Measurements from ENCODE around the gene TNNI2.
A peak's percentile ranks its signal among the peaks of the same experiment; 100 is the strongest.
"Not testable (repeated sequence)": the region's sequence is repeated elsewhere in the genome, so short reads cannot be mapped to it uniquely, and the experiment has no call there.

The TNNI2 gene

GRCh38 chr11:1862588-1863351 lies 24.0 kb downstream of the TNNI2 start:
- no peak for DNase-seq (ENCODE audit: low read depth)

GRCh38 chr11:1863352-1864216 lies 24.8 kb downstream of the TNNI2 start:
- no peak for DNase-seq (ENCODE audit: low read depth)

GRCh38 chr11:1864231-1864630 lies 25.4 kb downstream of the TNNI2 start:
- DNase-seq (ENCODE audit: low read depth), result no peak

DNA sequence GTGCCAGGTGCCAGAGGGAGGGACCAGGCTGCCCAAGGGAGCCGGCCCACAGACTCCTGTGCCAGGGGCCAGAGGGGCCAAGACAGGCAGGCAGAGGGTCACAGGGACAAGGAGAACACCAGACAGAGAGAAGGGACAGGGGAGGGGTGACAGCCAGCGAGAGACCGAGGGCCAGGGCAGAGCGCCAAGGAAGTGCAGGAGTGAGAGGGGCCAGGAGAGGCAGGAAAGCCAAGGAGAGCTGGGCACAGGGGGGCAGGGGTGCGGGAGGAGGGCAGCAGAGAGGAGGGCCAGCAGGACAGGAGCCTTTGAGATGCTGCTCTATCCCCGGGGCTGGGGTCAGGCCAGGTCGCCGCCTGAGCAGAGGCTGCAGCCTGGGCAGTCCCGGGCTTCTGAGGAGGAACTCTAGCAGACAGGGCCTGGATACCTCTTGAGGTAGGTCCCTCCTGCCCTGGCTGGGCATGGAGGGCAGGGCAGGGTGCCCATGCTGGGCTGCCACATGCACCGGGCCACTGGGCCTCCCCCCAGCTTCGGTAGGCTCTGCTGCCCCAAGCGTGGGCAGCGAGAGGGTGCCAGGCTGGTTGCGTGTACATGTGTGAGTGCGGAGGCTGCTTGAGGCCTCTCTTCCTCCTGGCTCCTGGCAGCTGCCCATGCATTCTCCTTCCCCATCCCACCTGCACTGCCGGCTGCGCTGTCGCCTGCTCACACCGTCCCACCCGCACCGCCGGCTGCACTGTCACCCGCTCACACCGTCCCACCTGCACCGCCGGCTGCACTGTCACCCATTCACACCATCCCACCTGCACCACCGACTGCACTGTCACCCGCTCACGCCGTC lies 26.3 kb downstream of the TNNI2 start:
- DNase-seq (ENCODE audit: low read depth), result no peak

DNA sequence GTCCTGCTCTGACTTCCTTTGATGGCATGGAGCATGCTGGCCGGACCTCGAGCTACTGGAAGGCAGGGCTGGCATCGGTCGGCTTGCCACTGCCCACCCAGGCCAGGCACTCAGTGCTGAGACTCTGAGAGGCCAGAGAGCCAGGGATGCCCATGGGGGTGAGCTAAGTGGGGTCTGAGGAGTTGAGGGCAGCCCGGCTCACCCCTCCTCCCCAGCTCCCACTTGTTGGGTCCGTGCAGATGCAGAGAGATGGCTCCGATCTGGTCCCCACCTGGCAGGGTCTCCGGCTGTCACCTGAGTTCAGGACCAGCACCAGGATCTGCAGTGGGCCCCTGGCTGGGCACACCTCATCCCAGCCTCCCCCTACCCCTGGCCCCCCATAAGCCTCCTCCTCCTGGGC lies 27.4 kb downstream of the TNNI2 start:
- DNase-seq (ENCODE audit: low read depth), result no peak

GRCh38 chr11:1866776-1867175 lies 28.0 kb downstream of the TNNI2 start:
- no peak for DNase-seq (ENCODE audit: low read depth)

- no peak for DNase-seq (ENCODE audit: low read depth)
Observed at GRCh38 chr11:1867381-1867780, 28.6 kb downstream of the TNNI2 start.

GRCh38 chr11:1868056-1868635 lies 29.4 kb downstream of the TNNI2 start:
- no peak for DNase-seq (ENCODE audit: low read depth)

DNA sequence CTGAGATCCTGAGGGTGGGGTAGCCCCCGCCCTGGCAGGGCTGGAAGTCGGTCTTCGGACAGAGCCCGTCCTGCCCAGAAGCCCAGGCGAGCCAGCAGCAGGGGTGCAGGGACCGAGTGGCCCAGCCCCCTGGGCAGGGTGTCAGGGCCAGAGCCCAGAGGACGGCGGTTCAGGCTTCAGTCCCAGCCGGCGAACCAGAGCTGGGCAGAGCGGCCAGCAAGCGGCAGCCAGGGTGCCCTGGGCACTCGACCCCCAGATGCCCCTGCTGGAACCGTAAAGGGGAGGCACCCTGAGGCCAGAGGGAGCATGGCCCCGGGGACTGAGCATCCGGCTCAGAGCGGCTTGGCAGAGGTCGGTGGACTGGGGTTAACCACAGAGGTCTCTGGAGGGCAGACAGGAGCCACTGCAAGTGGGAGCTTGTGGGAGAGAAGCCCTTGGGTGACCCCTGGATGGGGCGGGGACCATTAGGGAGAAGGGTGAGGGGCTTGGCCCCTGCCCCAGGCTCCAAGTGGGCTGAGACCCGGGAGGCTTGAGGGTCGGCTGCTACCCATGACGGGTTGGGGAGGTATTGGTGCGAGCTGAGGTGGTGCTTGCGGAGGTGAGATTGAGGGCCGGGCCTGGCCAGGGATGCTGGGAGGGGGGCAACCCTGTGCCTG lies 30.0 kb downstream of the TNNI2 start:
- no peak for DNase-seq (ENCODE audit: low read depth)

GRCh38 chr11:1869427-1870325 lies 30.9 kb downstream of the TNNI2 start:
- no peak for DNase-seq (ENCODE audit: low read depth)

DNA sequence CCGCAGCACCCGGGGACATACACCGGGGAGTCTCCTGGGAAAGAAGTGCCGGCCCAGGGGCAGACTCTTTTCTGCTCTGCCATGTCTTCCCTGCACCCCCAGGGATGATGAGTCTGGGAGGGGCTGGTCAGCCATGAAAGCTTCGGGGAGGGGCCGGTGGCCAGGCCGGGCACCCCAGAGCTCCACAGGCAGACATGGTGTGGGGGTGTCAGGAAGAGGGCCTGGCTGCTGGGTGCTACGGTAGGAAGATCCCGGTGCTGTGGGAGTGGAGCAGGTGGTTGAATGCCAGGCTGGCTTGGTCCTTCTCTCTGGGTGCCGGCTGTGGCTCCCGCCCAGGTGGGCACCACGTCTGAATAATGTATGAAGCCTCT lies 31.5 kb downstream of the TNNI2 start:
- no peak for DNase-seq (ENCODE audit: low read depth)

GRCh38 chr11:1870721-1871466 lies 32.1 kb downstream of the TNNI2 start:
- peak; percentile 42 for DNase-seq (ENCODE audit: low read depth)

- no peak for DNase-seq (ENCODE audit: low read depth)
Observed at GRCh38 chr11:1871531-1871930, 32.8 kb downstream of the TNNI2 start.

DNA sequence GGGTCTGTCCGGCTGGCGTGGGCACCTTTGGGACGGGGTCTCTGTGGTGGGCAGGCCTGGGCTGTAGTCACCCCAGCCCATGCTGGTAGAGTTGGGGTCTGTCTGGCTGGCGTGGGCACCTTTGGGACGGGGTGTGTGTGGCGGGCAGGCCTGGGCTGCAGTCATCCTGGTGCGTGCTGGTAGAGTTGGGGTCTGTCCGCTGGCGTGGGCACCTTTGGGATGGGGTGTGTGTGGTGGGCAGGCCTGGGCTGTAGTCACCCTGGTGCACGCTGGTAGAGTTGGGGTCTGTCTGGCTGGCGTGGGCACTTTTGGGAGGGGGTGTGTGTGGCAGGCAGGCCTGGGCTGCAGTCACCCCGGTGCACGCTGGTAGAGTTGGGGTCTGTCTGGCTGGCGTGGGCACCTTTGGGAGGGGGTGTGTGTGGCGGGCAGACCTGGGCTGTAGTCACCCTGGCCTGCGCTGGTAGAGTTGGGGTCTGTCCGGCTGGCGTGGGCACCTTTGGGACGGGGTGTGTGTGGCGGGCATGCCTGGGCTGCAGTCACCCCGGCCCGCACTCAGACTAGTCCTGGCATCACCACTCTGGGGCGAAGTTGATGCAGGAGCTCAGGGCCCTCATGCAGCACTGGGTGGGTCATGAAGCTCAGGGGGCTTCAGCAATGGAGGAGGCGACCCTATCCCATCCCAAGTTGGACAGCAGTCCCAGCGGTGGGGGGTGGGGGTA lies 33.6 kb downstream of the TNNI2 start:
- DNase-seq (ENCODE audit: low read depth), result no peak

DNA sequence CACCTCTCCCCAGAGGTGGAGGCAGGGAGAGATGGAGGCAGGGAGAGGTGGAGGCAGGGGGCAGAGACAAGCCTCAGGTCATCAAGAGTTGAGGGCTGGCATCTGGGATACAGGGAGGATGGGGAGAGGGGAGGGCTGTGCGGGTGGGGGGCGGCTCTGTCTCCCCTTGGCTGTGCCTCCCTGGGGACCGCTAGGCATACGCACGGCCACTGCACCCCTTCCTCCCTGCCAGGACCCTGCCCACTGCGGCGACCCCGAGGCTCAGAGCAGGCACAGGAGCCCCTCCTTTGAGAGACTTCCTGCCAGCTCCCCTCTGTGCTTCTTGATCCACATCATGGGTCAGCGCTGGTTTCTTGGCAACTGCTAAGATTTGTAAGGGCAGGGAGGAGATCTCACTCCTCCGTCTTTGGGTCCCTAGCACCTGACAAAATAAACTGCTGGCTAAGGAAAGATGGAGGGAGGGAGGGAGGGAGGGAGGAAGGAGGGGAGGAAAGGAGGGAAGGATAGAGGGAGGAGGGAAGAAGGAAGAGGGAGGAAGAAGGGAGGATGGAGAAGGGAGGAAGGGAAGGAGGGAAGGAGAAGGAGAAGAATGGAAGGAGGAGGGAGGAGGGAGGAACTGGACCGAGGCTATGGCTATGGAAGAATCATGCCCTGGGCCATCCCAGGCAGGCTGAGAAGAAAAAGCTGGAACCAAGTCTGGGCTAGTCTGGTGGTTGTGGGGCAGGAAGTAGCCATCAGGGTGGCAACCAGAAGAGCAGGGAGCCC lies 34.4 kb downstream of the TNNI2 start:
- DNase-seq (ENCODE audit: low read depth), result no peak

DNA sequence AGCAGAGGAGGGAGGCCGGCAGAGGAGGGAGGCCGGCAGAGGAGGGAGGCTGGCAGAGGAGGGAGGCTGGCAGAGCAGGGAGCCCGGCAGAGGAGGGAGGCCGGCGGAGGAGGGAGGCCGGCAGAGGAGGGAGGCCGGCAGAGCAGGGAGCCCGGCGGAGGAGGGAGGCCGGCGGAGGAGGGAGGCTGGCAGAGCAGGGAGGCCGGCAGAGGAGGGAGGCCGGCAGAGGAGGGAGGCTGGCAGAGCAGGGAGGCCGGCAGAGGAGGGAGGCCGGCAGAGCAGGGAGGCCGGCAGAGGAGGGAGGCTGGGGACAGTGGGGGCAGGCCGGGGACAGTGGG lies 35.0 kb downstream of the TNNI2 start:
- DNase-seq (ENCODE audit: low read depth), result not testable (repeated sequence)

GRCh38 chr11:1874441-1875092 lies 35.8 kb downstream of the TNNI2 start:
- not testable (repeated sequence) for DNase-seq (ENCODE audit: low read depth)
